HepG2 (cell line): ENCODE data around the gene PPP2R2C.

ENCODE experiments used
- CHD2 ChIP-seq: IDR thresholded peaks from 2 replicates; pipeline ENCODE4 v1.6.1; 2011; ENCODE audit warnings: low read depth, low read length, improper control_type of control experiment
- CTCF ChIP-seq: sonication (generic); formaldehyde crosslinking; IDR thresholded peaks from 2 replicates; pipeline ENCODE4 v1.5.0; 2020; ENCODE audit warnings: mild to moderate bottlenecking, missing genetic modification reagents, moderate library complexity
- GATA4 ChIP-seq: sonication (generic); IDR thresholded peaks from 2 replicates; pipeline ENCODE4 v1.6.1; 2016; ENCODE audit warnings: antibody characterized with exemption, low read depth, borderline replicate concordance
- MAF1 ChIP-seq: sonication (generic); formaldehyde crosslinking; IDR thresholded peaks from 2 replicates; pipeline ENCODE4 v1.5.0; 2020; ENCODE audit warnings: missing genetic modification reagents, borderline replicate concordance
- PBX3 ChIP-seq: sonication (generic); formaldehyde crosslinking; IDR thresholded peaks from 2 replicates; pipeline ENCODE4 v1.8.1; 2023; ENCODE audit warnings: missing genetic modification reagents, inconsistent platforms, borderline replicate concordance
- POLR2AphosphoS5 ChIP-seq: IDR thresholded peaks from 2 replicates; pipeline ENCODE4 v1.6.1; 2012; ENCODE audit warnings: low read depth, low read length
- RERE ChIP-seq: IDR thresholded peaks from 2 replicates; pipeline ENCODE4 v1.6.1; 2016; ENCODE audit warnings: low read depth, missing genetic modification reagents, missing compliant biosample characterization
- THRA ChIP-seq: sonication (generic); formaldehyde crosslinking; IDR thresholded peaks from 2 replicates; pipeline ENCODE4 v1.4.0; 2020; ENCODE audit warnings: missing genetic modification reagents, borderline replicate concordance
- XBP1 ChIP-seq: sonication (generic); formaldehyde crosslinking; IDR thresholded peaks from 2 replicates; pipeline ENCODE4 v1.5.0; 2020; ENCODE audit warnings: missing genetic modification reagents
- ZNF121 ChIP-seq: sonication (generic); formaldehyde crosslinking; IDR thresholded peaks from 2 replicates; pipeline ENCODE4 v1.5.0; 2020; ENCODE audit warnings: mild to moderate bottlenecking, missing genetic modification reagents

- TF ChIP-seq CTCF (CRISPR knock-in tag) (no peak), PBX3 (no peak), CHD2 (no peak), POLR2AphosphoS5 (no peak), ZNF121 (CRISPR knock-in tag) (no peak), GATA4 (no peak), XBP1 (no peak), THRA (CRISPR knock-in tag) (no peak), MAF1 (CRISPR knock-in tag) (no peak), RERE (no peak)
Measured at GRCh38 chr4:6293097-6293445, 179.3 kb downstream of the PPP2R2C start.
